Endodermal cell (in vitro differentiated cells): ENCODE measurements around the gene MYL12A. TPM values are rescaled to one million over a fixed set of nuclear protein-coding genes. Genes with fewer than 3 reads are reported as not detected.

Source experiments
- DNase-seq: peaks from one replicate; pipeline ENCODE4 v3.0.0-alpha.2; 2017
- H3K27ac ChIP-seq: 2 replicates; pipeline ENCODE4 v1.5.1; 2013; ENCODE audit warnings: mild to moderate bottlenecking, low read depth, low read length, moderate library complexity
- H3K27me3 ChIP-seq: 2 replicates; pipeline ENCODE4 v1.6.1; 2013; ENCODE audit warnings: mild to moderate bottlenecking, low read length, moderate library complexity; ENCODE audit not compliant: insufficient read depth, control insufficient read depth, poor library complexity, severe bottlenecking
- H3K36me3 ChIP-seq: 2 replicates; pipeline ENCODE4 v1.7.0; 2013; ENCODE audit warnings: mild to moderate bottlenecking, low read length, moderate library complexity; ENCODE audit not compliant: control insufficient read depth, insufficient read depth
- H3K4me1 ChIP-seq: one replicate; pipeline ENCODE4 v1.7.0; 2013; ENCODE audit warnings: low read length; ENCODE audit not compliant: control insufficient read depth, insufficient read depth
- H3K4me3 ChIP-seq: 2 replicates; pipeline ENCODE4 v1.5.1; 2013; ENCODE audit warnings: mild to moderate bottlenecking, low read length, moderate library complexity
- H3K9ac ChIP-seq: 2 replicates; pipeline ENCODE4 v1.6.1; 2013; ENCODE audit warnings: mild to moderate bottlenecking, low read length, moderate library complexity; ENCODE audit not compliant: poor library complexity, severe bottlenecking; ENCODE audit errors: extremely low read depth
- H3K9me3 ChIP-seq: 2 replicates; pipeline ENCODE4 v1.6.1; 2013; ENCODE audit warnings: mild to moderate bottlenecking, low read length, moderate library complexity; ENCODE audit not compliant: control insufficient read depth
- H3K27ac Mint-ChIP-seq: 2 replicates; pipeline ENCODE4 v1.8.0; 2020; ENCODE audit warnings: mixed read lengths
- H3K27me3 Mint-ChIP-seq: 2 replicates; pipeline ENCODE4 v1.8.0; 2021; ENCODE audit warnings: mild to moderate bottlenecking, mixed read lengths; ENCODE audit not compliant: insufficient read depth
- H3K36me3 Mint-ChIP-seq: 2 replicates; pipeline ENCODE4 v1.8.0; 2020; ENCODE audit warnings: low read depth, mixed read lengths
- H3K4me1 Mint-ChIP-seq: 2 replicates; pipeline ENCODE4 v1.8.0; 2020; ENCODE audit warnings: mixed read lengths
- H3K4me3 Mint-ChIP-seq: 2 replicates; pipeline ENCODE4 v1.8.0; 2020; ENCODE audit warnings: mild to moderate bottlenecking, moderate library complexity, mixed read lengths
- H3K9me3 Mint-ChIP-seq: 2 replicates; pipeline ENCODE4 v1.8.0; 2020; ENCODE audit warnings: mild to moderate bottlenecking, mixed read lengths
- CTCF ChIP-seq: fragments of 200-600 bp; sonication (generic); conservative IDR thresholded peaks from 2 replicates; pipeline ENCODE4 v1.5.0; 2021; ENCODE audit warnings: antibody characterized with exemption, mild to moderate bottlenecking
- WGBS, 2 experiments: methylation state at CpG; one replicate each; pipeline versions ENCODE4 v1.1.5 to v1.1.7; 2013; ENCODE audit warnings: missing lambda C conversion rate in 2 of 2, mixed read lengths in 1 of 2; ENCODE audit not compliant: insufficient coverage in 1 of 2, insufficient read length in 1 of 2; 5-methylcytosine and 5-hydroxymethylcytosine counted together
- total RNA-seq, 2 donors: library from RNA; stranded (reverse); fragmentation: NEBNext Ultra II Directional in 1 of 2; extraction: Animal tissue kit (Norgen Biotek cat#: 25700) in 1 of 2; gene quantifications; 2 replicates in 1 of 2; 3 replicates in 1 of 2; pipeline ENCODE4 v1.2.1, GENCODE V29; 2021

MYL12A gene
- total RNA-seq, 2 donors from 2014 or later: 267 to 271 TPM

GRCh38 chr18:3257627-3258120, 10.1 kb downstream of the MYL12A start:
- Histone ChIP-seq H3K4me3 (no peak overlapping the region), H3K9ac (no peak overlapping the region), H3K9me3 (no peaks in the 10 kb centered on the region), H3K27ac (no peak overlapping the region), H3K4me1 (peaks cover 19% of the 10 kb centered on the region), H3K36me3 (peaks cover 70% of the 10 kb centered on the region), H3K27me3 (no peaks in the 10 kb centered on the region)
- no peak for TF ChIP-seq CTCF
- H3K27ac Mint-ChIP-seq: no peak overlapping the region
- WGBS, 2 experiments: 92 to 97% methylated on average over 2 of the region's 2 CpGs
- peaks cover 52% of the 10 kb centered on the region for H3K36me3 Mint-ChIP-seq
- H3K9me3 Mint-ChIP-seq: no peaks in the 10 kb centered on the region
- H3K4me3 Mint-ChIP-seq: no peak overlapping the region
- no peaks in the 10 kb centered on the region for H3K27me3 Mint-ChIP-seq
- peaks cover 42% of the 10 kb centered on the region for H3K4me1 Mint-ChIP-seq
- no peak for DNase-seq

GRCh38 chr18:3260995-3261372, 13.4 kb downstream of the MYL12A start:
- no peak for TF ChIP-seq CTCF
- Mint-ChIP-seq H3K4me3 (peak overlapping the region; percentile 75), H3K27me3 (no peaks in the 10 kb centered on the region), H3K36me3 (peaks cover 22% of the 10 kb centered on the region), H3K4me1 (peaks cover 48% of the 10 kb centered on the region), H3K9me3 (no peaks in the 10 kb centered on the region), H3K27ac (peak overlapping the region; percentile 99)
- peak overlapping the region; percentile 92 for H3K9ac ChIP-seq
- no peaks in the 10 kb centered on the region for H3K9me3 ChIP-seq
- H3K4me1 ChIP-seq: peaks cover 9% of the 10 kb centered on the region
- WGBS, 2 experiments: 37 to 48% methylated on average over 3 to 5 of the region's 5 CpGs
- peak overlapping the region; percentile 99 for H3K27ac ChIP-seq
- DNase-seq: no peak
- H3K36me3 ChIP-seq: peaks cover 37% of the 10 kb centered on the region
- no peaks in the 10 kb centered on the region for H3K27me3 ChIP-seq
- peak overlapping the region; percentile 99 for H3K4me3 ChIP-seq

GRCh38 chr18:3261373-3262233, 14.0 kb downstream of the MYL12A start, which contains the start of gene MYL12B:
Gene MYL12B (plus strand): TSS chr18:3262133. CDS start chr18:3272899, 10,766 bp downstream.
- Mint-ChIP-seq H3K4me1 (peaks cover 52% of the 10 kb centered on the region), H3K9me3 (no peaks in the 10 kb centered on the region), H3K4me3 (peak within 1 kb of the TSS; percentile 75), H3K27ac (peak within 1 kb of the TSS; percentile 99), H3K36me3 (peaks cover 18% of the 10 kb centered on the region), H3K27me3 (no peaks in the 10 kb centered on the region)
- no peaks in the 10 kb centered on the region for H3K27me3 ChIP-seq
- peak within 1 kb of the TSS; percentile 99 for H3K4me3 ChIP-seq
- H3K4me1 ChIP-seq: peaks cover 9% of the 10 kb centered on the region
- peak; percentile 91 for DNase-seq
- H3K27ac ChIP-seq: peak within 1 kb of the TSS; percentile 99
- H3K36me3 ChIP-seq: peaks cover 37% of the 10 kb centered on the region
- WGBS, 2 experiments: 0 to 1% methylated on average over 46 to 84 of the region's 84 CpGs
- TF ChIP-seq CTCF: no peak
- H3K9me3 ChIP-seq: no peaks in the 10 kb centered on the region
- peak within 1 kb of the TSS; percentile 92 for H3K9ac ChIP-seq
